Muscle of leg (tissue), 11 donors: ENCODE measurements around the gene APBB3. TPM values are rescaled to one million over a fixed set of nuclear protein-coding genes. Genes with fewer than 3 reads are reported as not detected.

Experiments
- DNase-seq: peaks from one replicate; pipeline ENCODE4 v3.0.0; 2013
- H3K27ac ChIP-seq: one replicate; pipeline ENCODE4 v1.5.1; 2013; ENCODE audit warnings: mild to moderate bottlenecking, low read length, control low read depth
- H3K27me3 ChIP-seq: one replicate; pipeline ENCODE4 v1.6.1; 2013; ENCODE audit warnings: low read length; ENCODE audit not compliant: control insufficient read depth, insufficient read depth
- H3K36me3 ChIP-seq: one replicate; pipeline ENCODE4 v1.6.1; 2013; ENCODE audit warnings: low read length; ENCODE audit not compliant: control insufficient read depth, insufficient read depth
- H3K4me1 ChIP-seq: one replicate; pipeline ENCODE4 v1.6.1; 2013; ENCODE audit warnings: low read length; ENCODE audit not compliant: control insufficient read depth, insufficient read depth
- H3K4me3 ChIP-seq: one replicate; pipeline ENCODE4 v1.5.1; 2013; ENCODE audit warnings: low read length, control low read depth
- H3K9me3 ChIP-seq: replicated peaks from 2 replicates; pipeline ENCODE4 v1.6.1; 2013; ENCODE audit warnings: low read depth, low read length; ENCODE audit not compliant: control insufficient read depth
- WGBS: methylation state at CpG from one replicate; pipeline ENCODE4 v1.1.5; 2013; ENCODE audit warnings: missing lambda C conversion rate; ENCODE audit not compliant: insufficient coverage; 5-methylcytosine and 5-hydroxymethylcytosine counted together
- polyA plus RNA-seq, 8 donors: library from polyadenylated mRNA; unstranded; fragments of 120-200 nt; gene quantifications; one replicate each; pipeline versions ENCODE4 v1.2.1 to v1.2.3, GENCODE V29; 2013; ENCODE audit warnings: inconsistent platforms in 1 of 8, low replicate concordance in 1 of 8; ENCODE audit not compliant: insufficient read length in 8 of 8, insufficient read depth in 1 of 8
- total RNA-seq: library from RNA; stranded (reverse); fragments of 120-200 nt; gene quantifications from one replicate; pipeline ENCODE4 v1.2.4, GENCODE V29; 2013

APBB3 gene
- total and polyA plus RNA-seq, 9 donors, result 13.7 to 35.0 (median 24.3) TPM

GRCh38 chr5:140567136-140567818 lies 2.9 kb upstream of the APBB3 start:
- Histone ChIP-seq H3K27me3 (no peaks in the 10 kb centered on the region), H3K4me3 (no peak overlapping the region), H3K36me3 (peaks cover 43% of the 10 kb centered on the region), H3K27ac (no peak overlapping the region), H3K9me3 (no peaks in the 10 kb centered on the region), H3K4me1 (peaks cover 19% of the 10 kb centered on the region)
- 88% methylated on average over 22 of the region's 22 CpGs for WGBS
- no peak for DNase-seq

GRCh38 chr5:140566665-140567064 lies 2.3 kb upstream of the APBB3 start:
- Histone ChIP-seq H3K27ac (no peak overlapping the region), H3K36me3 (peaks cover 49% of the 10 kb centered on the region), H3K4me1 (peaks cover 19% of the 10 kb centered on the region), H3K9me3 (no peaks in the 10 kb centered on the region), H3K4me3 (no peak overlapping the region), H3K27me3 (no peaks in the 10 kb centered on the region)
- no peak for DNase-seq
- WGBS, result 96% methylated on average over 5 of the region's 5 CpGs

GRCh38 chr5:140565780-140566095 lies 1.3 kb upstream of the APBB3 start:
- Histone ChIP-seq H3K27ac (no peak overlapping the region), H3K36me3 (peaks cover 57% of the 10 kb centered on the region), H3K9me3 (no peaks in the 10 kb centered on the region), H3K27me3 (no peaks in the 10 kb centered on the region), H3K4me1 (peaks cover 19% of the 10 kb centered on the region), H3K4me3 (no peak overlapping the region)
- WGBS, result 43% methylated on average over 1 of the region's 4 CpGs
- DNase-seq, result no peak

GRCh38 chr5:140565024-140565779 lies 804 bp upstream of the APBB3 start:
- Histone ChIP-seq H3K4me3 (peak overlapping the region; percentile 59), H3K36me3 (peaks cover 58% of the 10 kb centered on the region), H3K27me3 (no peaks in the 10 kb centered on the region), H3K27ac (peak overlapping the region; percentile 96), H3K4me1 (peaks cover 19% of the 10 kb centered on the region), H3K9me3 (no peaks in the 10 kb centered on the region)
- WGBS, result 0% methylated on average over 3 of the region's 13 CpGs
- no peak for DNase-seq

GRCh38 chr5:140563596-140563995 lies 802 bp downstream of the APBB3 start:
- no peaks in the 10 kb centered on the region for H3K9me3 ChIP-seq
- WGBS, result 40% methylated on average over 1 of the region's 8 CpGs
- peaks cover 15% of the 10 kb centered on the region for H3K4me1 ChIP-seq
- peak overlapping the region; percentile 59 for H3K4me3 ChIP-seq
- no peaks in the 10 kb centered on the region for H3K27me3 ChIP-seq
- peaks cover 59% of the 10 kb centered on the region for H3K36me3 ChIP-seq
- DNase-seq, result no peak
- H3K27ac ChIP-seq, result peak overlapping the region; percentile 96

- no peak overlapping the region for H3K27ac ChIP-seq
- H3K36me3 ChIP-seq, result peaks cover 43% of the 10 kb centered on the region
- no peaks in the 10 kb centered on the region for H3K27me3 ChIP-seq
- no peak for DNase-seq
- no peak overlapping the region for H3K4me3 ChIP-seq
- peaks cover 20% of the 10 kb centered on the region for H3K4me1 ChIP-seq
- H3K9me3 ChIP-seq, result no peaks in the 10 kb centered on the region
- 91% methylated on average over 5 of the region's 10 CpGs for WGBS
These were observed 2.5 kb downstream of the APBB3 start for GRCh38 chr5:140561753-140562523.

GRCh38 chr5:140560227-140560626 lies 4.2 kb downstream of the APBB3 start:
- Histone ChIP-seq H3K4me3 (no peak overlapping the region), H3K27me3 (no peaks in the 10 kb centered on the region), H3K27ac (no peak overlapping the region), H3K4me1 (peaks cover 22% of the 10 kb centered on the region), H3K9me3 (no peaks in the 10 kb centered on the region), H3K36me3 (peaks cover 32% of the 10 kb centered on the region)
- no peak for DNase-seq
- 87% methylated on average over 6 of the region's 10 CpGs for WGBS

GRCh38 chr5:140558542-140558941 lies 5.9 kb downstream of the APBB3 start:
- H3K36me3 ChIP-seq, result peaks cover 34% of the 10 kb centered on the region
- DNase-seq, result no peak
- no peak overlapping the region for H3K27ac ChIP-seq
- H3K9me3 ChIP-seq, result no peaks in the 10 kb centered on the region
- peaks cover 17% of the 10 kb centered on the region for H3K4me1 ChIP-seq
- no peaks in the 10 kb centered on the region for H3K27me3 ChIP-seq
- H3K4me3 ChIP-seq, result no peak overlapping the region
- 90% methylated on average over 9 of the region's 9 CpGs for WGBS

GRCh38 chr5:140557965-140558364 lies 6.4 kb downstream of the APBB3 start:
- Histone ChIP-seq H3K27ac (peak overlapping the region; percentile 88), H3K9me3 (no peaks in the 10 kb centered on the region), H3K36me3 (peaks cover 40% of the 10 kb centered on the region), H3K4me1 (peaks cover 14% of the 10 kb centered on the region), H3K4me3 (no peak overlapping the region), H3K27me3 (no peaks in the 10 kb centered on the region)
- no peak for DNase-seq
- 60% methylated on average over 1 of the region's 3 CpGs for WGBS

- H3K4me1 ChIP-seq, result peaks cover 14% of the 10 kb centered on the region
- H3K27ac ChIP-seq, result peak within 1 kb of the TSS; percentile 88
- H3K36me3 ChIP-seq, result peaks cover 40% of the 10 kb centered on the region
- peak within 1 kb of the TSS; percentile 54 for H3K4me3 ChIP-seq
- H3K9me3 ChIP-seq, result no peaks in the 10 kb centered on the region
- H3K27me3 ChIP-seq, result no peaks in the 10 kb centered on the region
- WGBS, result under 1% methylated on average over 45 of the region's 46 CpGs
- peak; percentile 96 for DNase-seq
These were observed 7.1 kb downstream of the APBB3 start, which contains the start of gene SRA1 for GRCh38 chr5:140557136-140557805. TSS of gene SRA1 (minus strand) at chr5:140557473. CDS start at chr5:140557452, 21 bp downstream.
